HL-60 (cell line): ENCODE results near the gene PRCC.

Experiments used
- DNase-seq, 2 experiments: peaks; one replicate each; pipeline ENCODE4 v3.0.0-alpha.2; 2010 to 2020; ENCODE audit warnings: low read depth in 1 of 2, low spot score in 1 of 2
- H3K27ac ChIP-seq: fragments of 250-450 bp; sonication (Bioruptor Pico); replicated peaks from 2 replicates; pipeline ENCODE4 v1.5.1; 2020; ENCODE audit warnings: mild to moderate bottlenecking, moderate library complexity
- H3K27me3 ChIP-seq: fragments of 250-450 bp; sonication (Bioruptor Pico); 2 replicates; pipeline ENCODE4 v1.5.1; 2021; ENCODE audit warnings: mild to moderate bottlenecking, moderate library complexity; ENCODE audit not compliant: insufficient read depth, poor library complexity, severe bottlenecking
- H3K4me3 ChIP-seq: replicated peaks from 2 replicates; pipeline ENCODE4 v1.5.1; 2011; ENCODE audit warnings: mild to moderate bottlenecking, control low read depth, low read length; ENCODE audit not compliant: insufficient read depth
- GABPA ChIP-seq: IDR thresholded peaks from 2 replicates; pipeline ENCODE4 v1.6.1; 2012; ENCODE audit warnings: low read depth
- POLR2AphosphoS5 ChIP-seq: IDR thresholded peaks from 2 replicates; pipeline ENCODE4 v1.6.1; 2012; ENCODE audit warnings: low read depth
- REST ChIP-seq: IDR thresholded peaks from 2 replicates; pipeline ENCODE4 v1.6.1; 2012; ENCODE audit warnings: low read depth; ENCODE audit not compliant: insufficient replicate concordance
- SPI1 ChIP-seq: IDR thresholded peaks from 2 replicates; pipeline ENCODE4 v1.6.1; 2012; ENCODE audit warnings: low read depth, mild to moderate bottlenecking, borderline replicate concordance
- TF ChIP-seq, protein P1 (sequence below): IDR thresholded peaks from one replicate; pipeline ENCODE4 v1.5.1; 2011; ENCODE audit warnings: low read length, control low read depth, inconsistent platforms; ENCODE audit not compliant: insufficient read depth

PRCC gene

GRCh38 chr1:156804572-156805243 is 37.4 kb downstream of the PRCC start:
- TF ChIP-seq REST (no peak), GABPA (no peak), SPI1 (peak; percentile 60)
- TF ChIP-seq, protein P1, sequence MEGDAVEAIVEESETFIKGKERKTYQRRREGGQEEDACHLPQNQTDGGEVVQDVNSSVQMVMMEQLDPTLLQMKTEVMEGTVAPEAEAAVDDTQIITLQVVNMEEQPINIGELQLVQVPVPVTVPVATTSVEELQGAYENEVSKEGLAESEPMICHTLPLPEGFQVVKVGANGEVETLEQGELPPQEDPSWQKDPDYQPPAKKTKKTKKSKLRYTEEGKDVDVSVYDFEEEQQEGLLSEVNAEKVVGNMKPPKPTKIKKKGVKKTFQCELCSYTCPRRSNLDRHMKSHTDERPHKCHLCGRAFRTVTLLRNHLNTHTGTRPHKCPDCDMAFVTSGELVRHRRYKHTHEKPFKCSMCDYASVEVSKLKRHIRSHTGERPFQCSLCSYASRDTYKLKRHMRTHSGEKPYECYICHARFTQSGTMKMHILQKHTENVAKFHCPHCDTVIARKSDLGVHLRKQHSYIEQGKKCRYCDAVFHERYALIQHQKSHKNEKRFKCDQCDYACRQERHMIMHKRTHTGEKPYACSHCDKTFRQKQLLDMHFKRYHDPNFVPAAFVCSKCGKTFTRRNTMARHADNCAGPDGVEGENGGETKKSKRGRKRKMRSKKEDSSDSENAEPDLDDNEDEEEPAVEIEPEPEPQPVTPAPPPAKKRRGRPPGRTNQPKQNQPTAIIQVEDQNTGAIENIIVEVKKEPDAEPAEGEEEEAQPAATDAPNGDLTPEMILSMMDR = no peak
- DNase-seq = peak; percentile 39 to 47
- H3K27ac ChIP-seq = no peak overlapping the region
- H3K4me3 ChIP-seq = no peak overlapping the region
- H3K27me3 ChIP-seq = no peaks in the 10 kb centered on the region

- H3K27ac ChIP-seq = no peak overlapping the region
- DNase-seq = no peak
- no peaks in the 10 kb centered on the region for H3K27me3 ChIP-seq
Measured at GRCh38 chr1:156805766-156806511, 38.6 kb downstream of the PRCC start.

More at GRCh38 chr1:156805766-156806511, 38.6 kb downstream of the PRCC start:
- TF ChIP-seq REST (no peak), SPI1 (no peak), POLR2AphosphoS5 (no peak), GABPA (no peak)
- TF ChIP-seq, protein P1 = no peak
- no peak overlapping the region for H3K4me3 ChIP-seq
